K562 (cell line): ENCODE measurements around the gene C3. TPM values are rescaled to one million over a fixed set of nuclear protein-coding genes. Genes with fewer than 3 reads are reported as not detected.
"Not testable (repeated sequence)": the region's sequence is repeated elsewhere in the genome, so short reads cannot be mapped to it uniquely, and the experiment has no call there.

Experiments
- ATAC-seq: fragments of 200-7000 bp; cut with Tn5 transposase; 3 replicates; pipeline ENCODE4 v1.9.1; 2020; ENCODE audit warnings: moderate library complexity
- BruUV-seq: library from RNA; stranded (reverse); fragments of 400-500 nt; replicated peaks from 2 replicates; lab custom pipeline; 2021; lab: Mats Ljungman, UMichigan
- CTCF ChIA-PET: fragments of 300-600 bp; formaldehyde crosslinking; extraction: SDS; loops from one replicate; lab custom pipeline; 2021; ENCODE audit warnings: low intra/inter-chr PET ratio; lab: Yijun Ruan, JAX
- POLR2A ChIA-PET: fragments of 300-600, 350-650 bp; sonication (Branson Sonifier 250); formaldehyde crosslinking; extraction: SDS; loops from one replicate; lab custom pipeline; 2021; ENCODE audit warnings: antibody characterized with exemption, inconsistent platforms; lab: Yijun Ruan, JAX
- DNase-seq, 4 experiments: peaks; one replicate each; pipeline versions ENCODE4 v3.0.0 to v3.0.0-alpha.2; 2011 to 2018; ENCODE audit warnings: low spot score in 3 of 4, mixed read lengths in 3 of 4; ENCODE audit errors: extremely low read depth in 1 of 4
- FAIRE-seq: peaks from 2 replicates; lab custom pipeline; 2011; peaks lifted over from hg19 to GRCh38; lab: Jason Lieb, UNC
- H2AFZ ChIP-seq: 2 replicates; pipeline ENCODE4 v1.6.0; 2011; ENCODE audit warnings: low read depth, low read length, control low read depth, inconsistent platforms
- H3K27ac ChIP-seq: fragments of 200-600 bp; 3 replicates; pipeline ENCODE4 v1.8.0; 2011; ENCODE audit warnings: low read depth, mild to moderate bottlenecking, control low read depth, inconsistent platforms, low read length, moderate library complexity, mixed read lengths; ENCODE audit errors: extremely low read depth
- H3K27me3 ChIP-seq, 2 experiments: fragments of 300-600 bp in 1 of 2; 2 replicates in 1 of 2; 3 replicates in 1 of 2; pipeline versions ENCODE4 v1.6.0 to v1.8.0; 2011; ENCODE audit warnings: inconsistent platforms in 2 of 2, low read length in 2 of 2, mild to moderate bottlenecking in 1 of 2, mixed read lengths in 1 of 2, moderate library complexity in 1 of 2; ENCODE audit not compliant: control insufficient read depth in 2 of 2, insufficient read depth in 2 of 2
- H3K36me3 ChIP-seq: fragments of 300-600 bp; 3 replicates; pipeline ENCODE4 v1.8.0; 2011; ENCODE audit warnings: mild to moderate bottlenecking, low read length, inconsistent platforms; ENCODE audit not compliant: control insufficient read depth, insufficient read depth
- H3K4me1 ChIP-seq, 2 experiments: fragments of 200-600 bp in 1 of 2; replicated peaks in 1 of 2; 2 replicates in 1 of 2; 3 replicates in 1 of 2; pipeline versions ENCODE4 v1.5.1 to v1.8.0; 2011; ENCODE audit warnings: inconsistent platforms in 2 of 2, low read length in 2 of 2, mild to moderate bottlenecking in 1 of 2, mixed read lengths in 1 of 2, moderate library complexity in 1 of 2; ENCODE audit not compliant: control insufficient read depth in 2 of 2, insufficient read depth in 2 of 2
- H3K4me2 ChIP-seq: 2 replicates; pipeline ENCODE4 v1.6.1; 2011; ENCODE audit warnings: low read length, control low read depth, inconsistent platforms, mixed read lengths; ENCODE audit not compliant: insufficient read depth
- H3K4me3 ChIP-seq: fragments of 200-600 bp; sonication (generic), shearing (Covaris generic); 2 replicates; pipeline ENCODE4 v1.5.1; 2016; ENCODE audit warnings: control low read depth, inconsistent platforms
- H3K79me2 ChIP-seq: fragments of 200-600 bp; 3 replicates; pipeline ENCODE4 v1.8.0; 2011; ENCODE audit warnings: low read length, inconsistent platforms; ENCODE audit not compliant: control insufficient read depth, insufficient read depth
- H3K9ac ChIP-seq, 2 experiments: 2 replicates each; pipeline versions ENCODE4 v1.6.0 to v1.6.1; 2011; ENCODE audit warnings: low read depth in 2 of 2, low read length in 2 of 2, control low read depth in 1 of 2, inconsistent platforms in 1 of 2, mild to moderate bottlenecking in 1 of 2, mixed read lengths in 1 of 2; ENCODE audit not compliant: insufficient read depth in 1 of 2
- H3K9me1 ChIP-seq: one replicate; pipeline ENCODE4 v1.6.0; 2011; ENCODE audit warnings: inconsistent platforms, mild to moderate bottlenecking, low read length, moderate library complexity; ENCODE audit not compliant: control insufficient read depth, insufficient read depth
- H3K9me3 ChIP-seq: replicated peaks from 2 replicates; pipeline ENCODE4 v1.5.1; 2011; ENCODE audit warnings: low read depth, low read length, inconsistent platforms; ENCODE audit not compliant: control insufficient read depth, insufficient read depth
- H4K20me1 ChIP-seq: replicated peaks from 2 replicates; pipeline ENCODE4 v1.6.1; 2011; ENCODE audit warnings: low read length, inconsistent platforms, mixed read lengths; ENCODE audit not compliant: control insufficient read depth, insufficient read depth
- HMG20A ChIP-seq: fragments of 450-650 bp; formaldehyde crosslinking; conservative IDR thresholded peaks from 2 replicates; pipeline ENCODE4 v1.4.0; 2020; ENCODE audit warnings: mild to moderate bottlenecking, mixed read lengths
- SAFB2 ChIP-seq: fragments of 200-400 bp; formaldehyde crosslinking; IDR thresholded peaks from 2 replicates; pipeline ENCODE4 v1.6.1; 2018; ENCODE audit warnings: borderline replicate concordance, low read length, low read depth, moderate library complexity; ENCODE audit not compliant: severe bottlenecking
- ZNF764 ChIP-seq: fragments of 250-450 bp; sonication (Bioruptor Pico); IDR thresholded peaks from 2 replicates; pipeline ENCODE4 v1.4.0; 2020; ENCODE audit warnings: low read depth, mild to moderate bottlenecking, moderate library complexity
- WGBS: fragments of 100-300 bp; shearing (Covaris generic); methylation state at CpG from one replicate; pipeline ENCODE4 v1.1.6; 2016; ENCODE audit warnings: low coverage, mixed read lengths; ENCODE audit not compliant: insufficient coverage; ENCODE audit errors: missing lambda C conversion rate; 5-methylcytosine and 5-hydroxymethylcytosine counted together
- in situ Hi-C: fragments of 300-500 bp; cut with MboI; formaldehyde crosslinking; loops from 4 replicates; pipeline ENCODE4 v1.15.0; 2018; ENCODE audit warnings: inconsistent platforms, mixed read lengths
- intact Hi-C: fragments of 100-400 bp; cut with micrococcal nuclease; formaldehyde crosslinking; loops from 2 replicates; pipeline ENCODE4 v1.14.2; 2022
- polyA plus RNA-seq, 8 experiments: library from polyadenylated mRNA; depleted of rRNA in 4 of 8; stranded (reverse) in 5 of 8; unstranded in 3 of 8; fragments of >200 nt; fragmentation: Nextera tagmentation in 2 of 8; fragmentation: Illumina TruSeq in 1 of 8; extraction: Ambion mirVana in 2 of 8; extraction: Trizol in 1 of 8; gene quantifications; 2 replicates each; pipeline versions ENCODE4 v1.2.1 to v1.2.3, GENCODE V29; 2011 to 2014; ENCODE audit warnings: inconsistent platforms in 1 of 8, missing spikeins in 1 of 8
- total RNA-seq, 7 experiments: library from RNA; depleted of rRNA in 6 of 7; stranded (reverse); fragments of >200 nt in 6 of 7; fragmentation: Illumina TruSeq in 2 of 7; extraction: Trizol in 2 of 7; gene quantifications; 2 replicates each; pipeline versions ENCODE4 v1.2.1 to v1.2.3, GENCODE V29; 2011 to 2021; ENCODE audit warnings: low replicate concordance in 1 of 7

The C3 gene
- total and polyA plus RNA-seq, 9 of the 15 experiments (the other 6 are each of a cell fraction or from before 2014, with no cell fraction given) = 0.59 to 10.6 (median 2.2) TPM

DNA sequence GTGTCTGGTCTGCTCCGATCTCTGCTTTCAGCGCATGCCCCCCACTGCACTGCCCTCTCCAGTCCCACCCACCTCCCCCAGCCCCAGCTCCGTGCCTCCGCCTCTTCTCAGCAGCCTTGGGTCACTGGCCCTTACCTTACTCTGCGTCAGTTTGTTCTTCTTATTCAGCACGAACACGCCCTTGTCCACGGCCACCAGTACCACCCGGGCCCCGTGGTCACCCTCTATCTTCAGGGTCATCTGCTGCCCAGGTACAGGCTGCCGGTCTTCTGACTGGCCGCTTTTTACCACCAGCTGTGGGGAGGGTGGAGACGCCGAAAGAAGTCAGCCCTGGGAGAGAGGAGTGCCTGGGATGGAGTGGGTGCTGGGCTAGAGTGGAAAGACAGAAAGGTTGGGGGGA, 10.9 kb downstream of the C3 start:
- Histone ChIP-seq H3K79me2 (no peaks in the 10 kb centered on the region), H3K36me3 (no peaks in the 10 kb centered on the region), H3K27ac (no peak overlapping the region), H3K9ac (no peak overlapping the region), H4K20me1 (0 out of 2 replicates have a peak, but pooled peaks cover 5% of the 10 kb centered on the region)
- in situ Hi-C loops = no loop called here
- WGBS = 4% methylated on average over 13 of the region's 14 CpGs
- no peak for ATAC-seq
- POLR2A ChIA-PET = interaction anchor here (0.6 kb wide), 1 partner anchor 8 kb away, joined by 3 read pairs; no protein-coding TSS in a partner anchor
- TF ChIP-seq SAFB2 = no peak
- no peak for TF ChIP-seq ZNF764 (CRISPR knock-in tag)
- no peak for TF ChIP-seq HMG20A (CRISPR knock-in tag)
- TF ChIP-seq, all 486 proteins: peak for 0
- peaks cover 9 to 35% of the 10 kb centered on the region in 2 experiments; a peak in 4 of 5 replicates for H3K27me3 ChIP-seq
- H3K4me1 ChIP-seq = peaks cover 0 to 23% of the 10 kb centered on the region in 2 experiments; a peak in 2 of 5 replicates
- H3K4me3 ChIP-seq = no peak overlapping the region
- no peaks in the 10 kb centered on the region for H3K9me3 ChIP-seq
- intact Hi-C loops = no loop called here
- H2AFZ ChIP-seq = no peak overlapping the region
- FAIRE-seq (no peak), DNase-seq (no peak)
- no peaks in the 10 kb centered on the region for H3K9me1 ChIP-seq
- no TSS peak for BruUV-seq
- CTCF ChIA-PET = no interaction called here
- no peak overlapping the region for H3K4me2 ChIP-seq

DNA sequence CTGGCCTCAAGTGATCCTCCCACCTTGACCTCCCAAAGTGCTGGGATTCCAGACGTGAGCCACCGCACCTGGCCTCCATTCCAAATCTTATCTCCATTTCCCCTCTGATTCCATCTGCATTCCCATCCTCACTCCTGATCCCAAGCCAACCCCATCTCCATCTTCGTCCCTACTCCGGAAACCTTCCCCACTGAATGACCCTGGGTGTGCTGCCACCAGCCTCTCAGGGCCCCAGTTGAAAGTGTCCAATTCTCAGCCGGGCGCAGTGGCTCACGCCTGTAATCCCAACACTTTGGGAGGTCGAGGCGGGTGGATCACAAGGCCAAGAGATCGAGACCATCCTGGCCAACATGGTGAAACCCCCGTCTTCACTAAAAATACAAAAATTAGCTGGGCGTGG, 11.5 kb downstream of the C3 start:
- in situ Hi-C loops, H4K20me1 ChIP-seq, H3K4me3 ChIP-seq, H3K36me3 ChIP-seq, CTCF ChIA-PET, H3K9me1 ChIP-seq, H2AFZ ChIP-seq, ATAC-seq, DNase-seq, POLR2A ChIA-PET, H3K4me2 ChIP-seq, H3K9me3 ChIP-seq, FAIRE-seq, H3K79me2 ChIP-seq, BruUV-seq, intact Hi-C loops, H3K9ac ChIP-seq, H3K27ac ChIP-seq: not testable (repeated sequence)
- H3K27me3 ChIP-seq = peaks cover 9 to 36% of the 10 kb centered on the region in 2 experiments; a peak in 4 of 5 replicates
- peaks cover 0 to 23% of the 10 kb centered on the region in 2 experiments; a peak in 2 of 5 replicates for H3K4me1 ChIP-seq
- WGBS = 13% methylated on average over 10 of the region's 12 CpGs
